ENCODE data around the gene ANKH.

- no peak for TF ChIP-seq RAD21 (conservative IDR thresholded peaks at IDR 0.05 in 1 of 2, IDR thresholded peaks at IDR 0.05 in 1 of 2)
- no peak for TF ChIP-seq CTCF (IDR thresholded peaks at IDR 0.05)
Measured at GRCh38 chr5:14876095-14876494, 4.5 kb upstream of the ANKH start.
